Urinary bladder (tissue), 4 donors: ENCODE measurements around the gene CGA. TPM values are rescaled to one million over a fixed set of nuclear protein-coding genes. Genes with fewer than 3 reads are reported as not detected.
A peak's percentile ranks its signal among the peaks of the same experiment; 100 is the strongest.

Experiments used
- DNase-seq: peaks from one replicate; pipeline ENCODE4 v3.0.0-alpha.2; 2015; ENCODE audit errors: extremely low spot score
- H3K27ac ChIP-seq: one replicate; pipeline ENCODE4 v1.5.1; 2013; ENCODE audit warnings: low read depth, mild to moderate bottlenecking, moderate library complexity
- H3K36me3 ChIP-seq: one replicate; pipeline ENCODE4 v1.6.1; 2013; ENCODE audit warnings: mild to moderate bottlenecking, moderate library complexity; ENCODE audit not compliant: insufficient read depth
- H3K4me1 ChIP-seq: one replicate; pipeline ENCODE4 v1.6.1; 2013; ENCODE audit warnings: mild to moderate bottlenecking, moderate library complexity; ENCODE audit not compliant: insufficient read depth
- H3K4me3 ChIP-seq: one replicate; pipeline ENCODE4 v1.5.1; 2013; ENCODE audit warnings: low read depth, low read length
- WGBS: extraction: QIAGEN DNeasy Blood & Tissue Kit; methylation state at CpG from one replicate; pipeline ENCODE4 v1.1.7; 2013; 5-methylcytosine and 5-hydroxymethylcytosine counted together
- polyA plus RNA-seq: library from polyadenylated mRNA; stranded (reverse); fragments of 200-250 nt; gene quantifications from one replicate; pipeline ENCODE4 v1.2.3, GENCODE V29; 2013
- total RNA-seq: library from RNA; depleted of rRNA; stranded (reverse); fragments of >200 nt; gene quantifications from one replicate; pipeline ENCODE4 v1.2.3, GENCODE V29; 2014
- donor health status: healthy with polysubstance abuse.
- donor health status: healthy.

CGA gene
- total and polyA plus RNA-seq, 2 donors: not detected

DNA sequence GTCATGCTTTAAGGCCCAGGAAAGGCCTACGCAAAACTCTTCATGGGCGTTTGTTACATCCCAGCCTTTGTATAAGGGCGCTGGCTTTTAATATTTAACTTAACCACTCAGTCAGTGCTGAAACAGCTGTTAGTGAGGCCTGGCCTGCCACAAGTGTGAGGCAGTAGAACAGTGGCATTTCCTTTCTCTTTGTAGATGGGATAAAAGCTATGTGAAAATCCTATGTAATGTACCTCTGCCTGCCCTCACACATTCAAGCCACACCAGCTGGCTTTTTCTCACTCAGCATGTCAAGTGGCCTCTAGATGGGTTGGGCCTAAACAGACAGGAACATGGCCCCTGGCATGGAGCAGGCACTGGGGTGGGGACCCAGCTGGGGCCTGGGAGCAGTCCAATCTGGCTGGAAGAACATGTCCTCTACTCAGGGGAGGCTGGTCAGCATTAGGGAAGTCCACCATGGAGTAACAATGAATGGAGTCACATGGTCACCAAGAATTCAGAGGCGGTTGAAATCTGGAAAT, 20.7 kb downstream of the CGA start:
- H3K4me1 ChIP-seq: no peaks in the 10 kb centered on the region
- H3K4me3 ChIP-seq: no peak overlapping the region
- no peak overlapping the region for H3K27ac ChIP-seq
- WGBS: 83% methylated on average over 4 of the region's 4 CpGs
- no peaks in the 10 kb centered on the region for H3K36me3 ChIP-seq
- DNase-seq: no peak

DNA sequence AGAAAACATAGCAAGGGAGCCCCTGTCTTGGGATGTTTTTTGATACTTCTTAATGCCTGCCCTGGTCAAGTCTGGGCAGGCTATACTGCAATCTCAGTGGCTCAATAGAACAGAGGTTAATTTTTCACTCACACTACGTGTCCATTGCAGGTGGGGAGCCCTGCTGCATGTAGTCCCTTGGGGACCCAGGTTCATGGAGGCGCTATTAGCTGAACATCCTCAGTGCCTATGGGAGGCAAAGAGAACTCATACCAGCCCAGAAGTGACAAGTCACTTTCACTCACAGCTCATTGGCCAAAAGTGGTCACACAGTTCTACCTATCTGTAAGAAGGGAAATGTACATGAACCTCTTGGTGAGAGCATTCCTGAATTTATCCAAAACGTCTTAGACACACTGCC, 23.2 kb downstream of the CGA start:
- no peaks in the 10 kb centered on the region for H3K4me1 ChIP-seq
- H3K4me3 ChIP-seq: no peak overlapping the region
- no peak overlapping the region for H3K27ac ChIP-seq
- WGBS: 52% methylated on average over 3 of the region's 3 CpGs
- DNase-seq: no peak
- no peaks in the 10 kb centered on the region for H3K36me3 ChIP-seq

DNA sequence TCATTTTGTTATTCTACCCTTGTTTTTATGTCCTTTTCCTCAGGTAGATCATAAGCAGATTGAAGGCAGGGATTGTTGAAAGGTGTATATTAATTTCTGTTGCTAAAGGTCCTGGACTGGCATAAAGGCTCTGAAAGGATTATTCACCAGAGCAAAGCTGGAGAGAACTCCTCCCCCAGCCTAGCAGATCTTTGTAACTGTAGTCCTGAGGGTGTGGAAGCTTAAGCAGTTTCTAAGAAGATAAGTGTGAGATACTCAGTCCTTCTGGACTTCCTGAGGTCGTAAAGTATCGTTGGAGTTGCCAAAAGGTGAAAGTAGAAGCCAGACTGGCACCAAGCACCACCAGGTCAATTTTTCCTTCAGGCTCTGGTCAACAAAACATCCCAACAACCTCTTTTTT, 24.2 kb downstream of the CGA start:
- WGBS: 32% methylated on average over 2 of the region's 2 CpGs
- no peak overlapping the region for H3K4me3 ChIP-seq
- no peaks in the 10 kb centered on the region for H3K4me1 ChIP-seq
- no peak for DNase-seq
- H3K27ac ChIP-seq: no peak overlapping the region
- no peaks in the 10 kb centered on the region for H3K36me3 ChIP-seq

DNA sequence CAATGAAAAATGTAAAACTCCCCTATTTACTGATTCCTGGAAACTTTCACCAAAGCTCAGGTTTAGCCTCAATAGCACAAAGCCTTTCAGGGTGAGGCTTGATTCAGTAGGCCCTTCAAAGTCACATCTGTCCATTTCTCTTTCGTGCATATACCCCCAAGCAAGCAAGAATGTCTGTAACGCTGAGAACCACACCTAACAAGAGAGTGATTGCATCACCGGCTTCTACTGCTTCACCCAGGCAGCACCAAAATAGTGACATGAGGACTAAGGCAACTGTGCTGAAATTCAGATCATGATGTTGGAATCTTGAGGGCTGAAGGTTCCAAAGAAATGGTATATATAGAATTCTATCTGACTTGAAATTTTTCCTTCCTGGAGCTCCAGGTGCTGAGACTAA, 26.1 kb downstream of the CGA start:
- no peaks in the 10 kb centered on the region for H3K36me3 ChIP-seq
- H3K4me1 ChIP-seq: no peaks in the 10 kb centered on the region
- no peak for DNase-seq
- H3K27ac ChIP-seq: no peak overlapping the region
- no peak overlapping the region for H3K4me3 ChIP-seq
- 70% methylated on average over 3 of the region's 3 CpGs for WGBS

DNA sequence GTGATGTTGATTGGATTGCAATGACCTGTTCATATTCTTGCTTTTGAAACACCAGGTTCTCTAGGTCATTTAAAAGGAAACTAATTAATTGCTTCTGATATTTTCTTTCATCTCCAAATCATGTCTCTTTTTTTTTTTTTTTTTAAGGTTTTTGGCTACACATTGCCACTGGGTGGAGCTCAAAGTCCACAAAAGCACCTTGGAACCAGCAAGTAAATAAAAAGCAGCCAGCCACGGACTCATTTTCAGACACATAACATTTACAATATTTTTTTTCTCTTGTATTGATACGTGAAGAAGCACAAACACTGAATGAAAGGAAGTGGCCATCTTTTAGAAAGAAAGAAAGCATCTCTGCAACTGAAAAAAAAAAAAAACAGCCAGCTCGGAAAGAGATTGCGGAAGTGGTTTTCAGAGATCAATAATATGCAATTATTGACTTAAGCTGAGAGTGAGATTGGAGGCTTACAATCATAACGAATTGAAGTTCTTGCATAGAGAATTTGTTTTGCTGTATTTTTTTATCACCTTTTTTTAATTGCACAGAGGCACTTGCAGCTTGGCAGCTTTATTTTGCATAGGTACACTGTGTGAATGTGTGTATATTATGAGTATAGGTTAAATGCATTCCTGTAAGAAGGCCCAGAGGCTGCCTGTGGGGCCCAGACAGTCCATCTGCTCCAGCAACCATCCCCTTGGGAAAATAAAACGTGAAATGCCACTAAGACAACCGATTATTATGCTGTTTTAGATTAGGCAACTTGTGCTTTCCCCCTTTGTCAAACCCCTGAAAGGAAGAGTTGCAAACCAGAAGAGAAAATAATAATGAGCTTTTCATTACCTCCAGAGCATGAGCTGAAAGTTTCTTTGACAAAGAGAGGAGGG, 28.2 kb downstream of the CGA start:
- WGBS: 26% methylated on average over 7 of the region's 7 CpGs
- DNase-seq: peak; percentile 31
- Histone ChIP-seq H3K36me3 (no peaks in the 10 kb centered on the region), H3K27ac (no peak overlapping the region), H3K4me1 (no peaks in the 10 kb centered on the region), H3K4me3 (no peak overlapping the region)

DNA sequence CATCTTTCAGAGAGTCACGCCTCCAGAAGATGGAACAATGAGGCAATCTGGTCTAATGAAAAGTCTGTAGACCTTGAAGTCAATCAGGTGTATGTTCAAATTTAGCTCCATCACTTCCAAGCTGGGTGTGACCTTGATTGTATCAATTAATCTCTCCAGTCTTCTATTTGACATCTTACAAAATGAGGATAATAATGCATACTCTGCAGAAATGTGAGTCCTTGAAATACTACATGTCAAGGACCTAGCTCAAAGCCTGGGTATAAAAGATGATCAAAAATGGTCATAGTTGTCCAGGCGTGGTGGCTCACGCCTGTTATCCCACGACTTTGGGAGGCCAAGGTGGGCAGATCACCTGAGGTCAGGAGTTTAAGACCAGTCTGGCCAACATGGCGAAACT, 29.8 kb downstream of the CGA start:
- 78% methylated on average over 5 of the region's 5 CpGs for WGBS
- Histone ChIP-seq H3K27ac (no peak overlapping the region), H3K36me3 (no peaks in the 10 kb centered on the region), H3K4me3 (no peak overlapping the region), H3K4me1 (no peaks in the 10 kb centered on the region)
- DNase-seq: no peak

DNA sequence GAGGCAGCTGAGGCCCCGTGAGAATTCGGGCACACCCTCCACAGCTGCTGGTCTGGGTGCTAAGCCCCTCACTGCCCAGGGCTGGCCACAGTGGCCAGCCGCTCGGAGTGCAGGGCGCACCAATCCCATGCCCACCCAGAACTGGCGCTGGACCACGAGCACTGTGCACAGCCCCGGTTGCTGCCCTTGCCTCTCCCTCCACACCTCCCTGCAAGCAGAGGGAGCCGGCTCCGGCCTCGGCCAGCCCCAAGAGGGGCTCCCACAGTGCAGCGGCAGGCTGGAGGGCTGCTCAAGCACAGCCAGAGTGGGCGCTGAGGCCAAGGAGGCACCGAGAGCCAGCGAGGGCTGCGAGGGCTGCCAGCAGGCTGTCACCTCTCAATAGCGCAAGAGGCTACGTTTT, 35.0 kb downstream of the CGA start:
- H3K4me3 ChIP-seq: no peak overlapping the region
- H3K4me1 ChIP-seq: no peaks in the 10 kb centered on the region
- H3K27ac ChIP-seq: no peak overlapping the region
- H3K36me3 ChIP-seq: no peaks in the 10 kb centered on the region
- no peak for DNase-seq
- 93% methylated on average over 18 of the region's 18 CpGs for WGBS

DNA sequence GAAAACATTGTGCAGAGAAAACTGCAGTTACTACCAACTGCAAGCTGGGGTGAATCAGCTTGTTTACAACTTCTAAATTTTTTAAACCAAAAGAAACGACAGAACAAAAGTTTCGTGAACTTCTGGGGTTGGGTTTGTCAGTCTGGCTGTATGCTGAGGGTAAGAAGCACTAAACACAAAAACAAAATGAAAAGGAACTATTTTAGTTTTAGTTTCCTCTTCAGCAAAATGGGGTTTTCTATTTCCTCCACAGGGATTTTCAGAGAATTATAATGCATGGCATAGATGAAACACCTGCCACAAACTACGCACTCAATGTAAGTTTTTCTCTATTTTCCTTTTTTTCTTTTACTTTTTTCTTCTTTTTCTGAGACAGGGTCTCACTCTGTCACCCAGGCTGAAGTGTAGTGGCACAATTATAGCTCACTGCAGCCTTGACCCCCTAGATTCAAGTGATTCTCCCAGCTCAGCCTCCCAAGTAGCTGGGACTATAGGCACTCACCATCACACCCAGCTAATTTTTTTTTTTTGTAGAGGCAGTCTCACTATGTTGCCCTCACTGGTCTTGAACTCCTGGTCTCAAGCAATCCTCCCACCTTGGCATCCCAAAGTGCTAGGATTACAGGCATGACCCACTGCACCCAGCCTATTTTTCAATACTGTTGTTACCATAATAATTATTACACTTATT, 40.6 kb downstream of the CGA start:
- no peak for DNase-seq
- 70% methylated on average over 3 of the region's 3 CpGs for WGBS
- Histone ChIP-seq H3K4me3 (no peak overlapping the region), H3K36me3 (no peaks in the 10 kb centered on the region), H3K27ac (no peak overlapping the region), H3K4me1 (no peaks in the 10 kb centered on the region)

DNA sequence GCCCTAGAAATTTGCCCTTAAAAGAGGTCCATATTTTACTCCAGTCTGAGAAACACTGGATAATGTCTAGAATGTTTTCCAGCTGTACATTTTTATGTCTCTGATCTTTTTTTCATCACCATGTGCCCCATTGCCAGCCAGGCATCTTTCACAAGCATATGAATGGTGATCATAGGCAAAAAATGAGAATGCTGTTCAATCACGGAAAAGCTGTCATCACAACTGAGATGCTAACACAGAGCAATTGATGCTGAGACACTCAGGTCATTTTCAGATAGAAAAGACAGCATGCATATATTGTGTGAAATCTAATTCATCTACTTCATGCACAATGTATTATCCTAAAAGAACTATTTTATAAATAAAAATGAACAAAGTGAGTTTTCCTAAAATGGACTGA, 41.6 kb downstream of the CGA start:
- Histone ChIP-seq H3K4me1 (no peaks in the 10 kb centered on the region), H3K27ac (no peak overlapping the region), H3K36me3 (no peaks in the 10 kb centered on the region), H3K4me3 (no peak overlapping the region)
- WGBS: 71% methylated on average over 1 of the region's 1 CpG
- no peak for DNase-seq

DNA sequence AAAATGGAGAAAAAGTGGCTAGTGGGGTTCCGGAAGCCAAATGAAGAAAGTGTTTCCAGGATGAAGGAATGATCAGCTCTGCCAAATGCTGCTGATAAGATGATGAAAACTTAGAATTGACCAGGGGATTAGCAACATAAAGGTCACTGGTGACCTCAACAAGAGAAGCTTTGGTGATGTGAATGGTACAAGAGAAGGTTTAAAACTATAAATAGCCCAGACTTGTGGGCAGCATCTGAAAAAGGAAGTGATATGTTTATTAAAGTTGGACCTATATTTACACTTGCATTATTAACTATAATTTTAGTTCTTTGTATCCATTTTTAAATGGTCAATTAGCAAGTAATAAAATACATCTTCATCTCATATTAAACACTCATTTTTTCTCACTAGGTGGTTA, 45.1 kb downstream of the CGA start:
- WGBS: 92% methylated on average over 1 of the region's 1 CpG
- no peaks in the 10 kb centered on the region for H3K4me1 ChIP-seq

DNA sequence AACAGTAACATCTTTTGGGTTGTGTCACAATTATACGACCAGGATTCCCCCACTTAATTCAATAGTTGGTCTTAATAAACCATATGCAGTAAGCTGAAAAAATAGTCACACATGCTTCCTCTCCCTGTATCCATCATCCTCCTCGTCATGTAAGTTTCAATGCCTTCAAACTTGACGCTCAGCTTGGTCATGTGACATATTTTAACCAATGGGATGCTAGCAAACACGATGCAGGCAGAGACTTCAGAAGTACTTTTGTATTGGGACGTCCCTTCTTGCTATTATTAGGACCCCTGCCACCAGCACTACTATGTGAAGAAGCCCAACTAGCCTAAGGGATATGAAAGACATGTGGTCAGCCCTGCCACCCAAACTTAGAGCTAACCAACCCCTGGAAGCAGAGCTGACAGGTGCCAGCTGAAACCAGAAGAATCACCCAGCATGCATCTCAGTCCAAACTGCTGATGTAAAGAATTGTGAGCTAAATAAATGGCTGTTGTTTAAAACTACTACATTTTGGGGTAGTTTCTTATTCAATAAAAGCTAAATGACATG, 49.3 kb downstream of the CGA start:
- no peak for DNase-seq
- H3K4me3 ChIP-seq: no peak overlapping the region
- 63% methylated on average over 5 of the region's 5 CpGs for WGBS

More for the DNA sequence above, 45.1 kb downstream of the CGA start:
- Histone ChIP-seq H3K4me3 (no peak overlapping the region), H3K36me3 (no peaks in the 10 kb centered on the region), H3K27ac (no peak overlapping the region)
- DNase-seq: no peak

DNA sequence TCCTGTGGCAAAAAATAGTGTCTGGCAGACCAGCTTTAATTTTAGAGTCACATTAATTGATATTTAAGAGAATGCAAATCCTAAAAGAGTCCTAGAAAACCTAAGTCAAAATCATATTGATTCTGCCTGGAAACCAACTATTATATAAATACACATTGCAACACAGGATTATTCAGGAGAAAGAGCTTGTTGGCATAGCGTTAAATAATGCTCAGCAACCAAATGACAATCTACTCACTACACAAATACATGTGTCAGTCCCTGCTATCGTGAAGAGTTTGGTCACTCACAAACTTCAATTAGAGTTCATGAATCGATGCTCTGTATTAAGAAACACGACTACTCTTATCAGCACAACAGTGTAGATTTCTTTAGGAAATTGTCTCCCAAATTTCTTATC, 54.2 kb downstream of the CGA start:
- DNase-seq: no peak
- 74% methylated on average over 4 of the region's 4 CpGs for WGBS
- no peaks in the 10 kb centered on the region for H3K4me1 ChIP-seq

More for the DNA sequence above, 49.3 kb downstream of the CGA start:
- H3K4me1 ChIP-seq: no peaks in the 10 kb centered on the region
- no peak overlapping the region for H3K27ac ChIP-seq
- no peaks in the 10 kb centered on the region for H3K36me3 ChIP-seq

More for the DNA sequence above, 54.2 kb downstream of the CGA start:
- H3K4me3 ChIP-seq: no peak overlapping the region
- no peak overlapping the region for H3K27ac ChIP-seq
- H3K36me3 ChIP-seq: no peaks in the 10 kb centered on the region
